ENCODE results near the gene NFE2L2. TPM values are rescaled to one million over a fixed set of nuclear protein-coding genes. Genes with fewer than 3 reads are reported as not detected.

Gene NFE2L2
- total and polyA plus RNA-seq, 9 of the 15 experiments (the other 6 are each of a cell fraction or from before 2014, with no cell fraction given), result 29.3 to 120 (median 59.3) TPM

DNA sequence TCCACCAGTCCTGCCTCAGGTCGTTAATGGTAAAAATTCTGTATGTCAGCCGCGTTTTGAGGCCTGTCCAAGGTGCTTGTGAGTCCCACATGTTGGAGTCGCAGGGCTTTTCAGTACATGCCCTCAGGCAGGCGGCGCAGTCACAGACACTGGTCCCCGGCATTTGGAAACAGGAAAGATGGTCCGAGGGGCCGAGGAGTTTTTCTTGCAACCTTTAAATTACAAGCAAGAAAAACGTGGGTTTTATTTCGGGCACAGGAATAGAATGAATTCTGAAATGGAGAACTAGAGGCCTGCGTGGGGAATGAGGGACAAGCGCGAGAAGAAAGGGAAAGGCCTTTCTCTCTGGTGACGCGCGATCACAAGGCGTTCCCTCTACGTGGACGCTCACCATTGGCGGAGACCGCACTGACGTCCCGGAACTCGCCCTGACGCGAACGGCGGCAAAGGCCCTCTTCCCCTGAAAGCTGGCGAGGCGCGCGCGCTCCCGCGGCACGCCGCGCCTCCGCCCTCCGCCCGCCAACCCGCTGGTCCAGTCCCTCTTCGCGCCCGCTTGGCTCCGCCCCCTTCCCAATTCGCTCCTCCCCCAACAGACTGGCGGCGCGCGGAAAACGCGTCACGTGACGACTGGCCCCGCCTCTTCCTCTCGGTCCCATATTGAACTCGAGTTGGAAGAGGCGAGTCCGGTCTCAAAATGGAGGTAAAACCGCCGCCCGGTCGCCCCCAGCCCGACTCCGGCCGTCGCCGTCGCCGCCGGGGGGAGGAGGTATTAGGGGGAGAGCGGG, 52.2 kb downstream of the NFE2L2 start, which contains the start of gene HNRNPA3 (continued):
- TF ChIP-seq, protein P1, sequence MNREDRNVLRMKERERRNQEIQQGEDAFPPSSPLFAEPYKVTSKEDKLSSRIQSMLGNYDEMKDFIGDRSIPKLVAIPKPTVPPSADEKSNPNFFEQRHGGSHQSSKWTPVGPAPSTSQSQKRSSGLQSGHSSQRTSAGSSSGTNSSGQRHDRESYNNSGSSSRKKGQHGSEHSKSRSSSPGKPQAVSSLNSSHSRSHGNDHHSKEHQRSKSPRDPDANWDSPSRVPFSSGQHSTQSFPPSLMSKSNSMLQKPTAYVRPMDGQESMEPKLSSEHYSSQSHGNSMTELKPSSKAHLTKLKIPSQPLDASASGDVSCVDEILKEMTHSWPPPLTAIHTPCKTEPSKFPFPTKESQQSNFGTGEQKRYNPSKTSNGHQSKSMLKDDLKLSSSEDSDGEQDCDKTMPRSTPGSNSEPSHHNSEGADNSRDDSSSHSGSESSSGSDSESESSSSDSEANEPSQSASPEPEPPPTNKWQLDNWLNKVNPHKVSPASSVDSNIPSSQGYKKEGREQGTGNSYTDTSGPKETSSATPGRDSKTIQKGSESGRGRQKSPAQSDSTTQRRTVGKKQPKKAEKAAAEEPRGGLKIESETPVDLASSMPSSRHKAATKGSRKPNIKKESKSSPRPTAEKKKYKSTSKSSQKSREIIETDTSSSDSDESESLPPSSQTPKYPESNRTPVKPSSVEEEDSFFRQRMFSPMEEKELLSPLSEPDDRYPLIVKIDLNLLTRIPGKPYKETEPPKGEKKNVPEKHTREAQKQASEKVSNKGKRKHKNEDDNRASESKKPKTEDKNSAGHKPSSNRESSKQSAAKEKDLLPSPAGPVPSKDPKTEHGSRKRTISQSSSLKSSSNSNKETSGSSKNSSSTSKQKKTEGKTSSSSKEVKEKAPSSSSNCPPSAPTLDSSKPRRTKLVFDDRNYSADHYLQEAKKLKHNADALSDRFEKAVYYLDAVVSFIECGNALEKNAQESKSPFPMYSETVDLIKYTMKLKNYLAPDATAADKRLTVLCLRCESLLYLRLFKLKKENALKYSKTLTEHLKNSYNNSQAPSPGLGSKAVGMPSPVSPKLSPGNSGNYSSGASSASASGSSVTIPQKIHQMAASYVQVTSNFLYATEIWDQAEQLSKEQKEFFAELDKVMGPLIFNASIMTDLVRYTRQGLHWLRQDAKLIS (CRISPR knock-in tag; IDR thresholded peaks at IDR 0.05), result no peak
- TF ChIP-seq CBX5 (IDR thresholded peaks at IDR 0.05; ENCODE audit: borderline replicate concordance, low read depth) (no peak), TEAD2 (tag; IDR thresholded peaks at IDR 0.05) (peak; percentile 65), ZNF232 (CRISPR knock-in tag; IDR thresholded peaks at IDR 0.05) (no peak), ZZZ3 (IDR thresholded peaks at IDR 0.05) (no peak), ZNF282 (CRISPR knock-in tag; IDR thresholded peaks at IDR 0.05) (no peak), ZNF24 (IDR thresholded peaks at IDR 0.05) (peak; percentile 52; the same call in 1 of the 2 replicates), ESRRB (CRISPR knock-in tag; IDR thresholded peaks at IDR 0.05; ENCODE audit: borderline replicate concordance) (no peak), PHF21A (IDR thresholded peaks at IDR 0.05; ENCODE audit: borderline replicate concordance, low read depth) (peak; percentile 6; the same call in 1 of the 2 replicates), ZNF384 (IDR thresholded peaks at IDR 0.05; ENCODE audit: low read depth, low read length) (no peak), GTF2F1 (IDR thresholded peaks at IDR 0.05; ENCODE audit: low read depth, low read length) (no peak), GATAD2B (IDR thresholded peaks at IDR 0.05; ENCODE audit: borderline replicate concordance) (no peak), ZNF778 (CRISPR knock-in tag; IDR thresholded peaks at IDR 0.05) (no peak), OTX1 (CRISPR knock-in tag; IDR thresholded peaks at IDR 0.05) (peak; percentile 72; the same call in 1 of the 2 replicates), PHB (CRISPR knock-in tag; IDR thresholded peaks at IDR 0.05) (peak; percentile 66; the same call in 1 of the 2 replicates), E2F3 (CRISPR knock-in tag; IDR thresholded peaks at IDR 0.05) (no peak), ZNF398 (CRISPR knock-in tag; IDR thresholded peaks at IDR 0.05) (no peak), STAT5B (CRISPR knock-in tag; IDR thresholded peaks at IDR 0.05) (no peak), ZNF586 (CRISPR knock-in tag; conservative IDR thresholded peaks at IDR 0.05) (no peak), MXI1 (IDR thresholded peaks at IDR 0.05; ENCODE audit: low read depth, low read length) (peak; percentile 75; the same call in 1 of the 2 replicates), MED1 (CRISPR knock-in tag; IDR thresholded peaks at IDR 0.05; ENCODE audit: borderline replicate concordance) (no peak)
- TF ChIP-seq, protein P2, sequence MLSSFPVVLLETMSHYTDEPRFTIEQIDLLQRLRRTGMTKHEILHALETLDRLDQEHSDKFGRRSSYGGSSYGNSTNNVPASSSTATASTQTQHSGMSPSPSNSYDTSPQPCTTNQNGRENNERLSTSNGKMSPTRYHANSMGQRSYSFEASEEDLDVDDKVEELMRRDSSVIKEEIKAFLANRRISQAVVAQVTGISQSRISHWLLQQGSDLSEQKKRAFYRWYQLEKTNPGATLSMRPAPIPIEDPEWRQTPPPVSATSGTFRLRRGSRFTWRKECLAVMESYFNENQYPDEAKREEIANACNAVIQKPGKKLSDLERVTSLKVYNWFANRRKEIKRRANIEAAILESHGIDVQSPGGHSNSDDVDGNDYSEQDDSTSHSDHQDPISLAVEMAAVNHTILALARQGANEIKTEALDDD (IDR thresholded peaks at IDR 0.05), result no peak
- TF ChIP-seq, protein P3, sequence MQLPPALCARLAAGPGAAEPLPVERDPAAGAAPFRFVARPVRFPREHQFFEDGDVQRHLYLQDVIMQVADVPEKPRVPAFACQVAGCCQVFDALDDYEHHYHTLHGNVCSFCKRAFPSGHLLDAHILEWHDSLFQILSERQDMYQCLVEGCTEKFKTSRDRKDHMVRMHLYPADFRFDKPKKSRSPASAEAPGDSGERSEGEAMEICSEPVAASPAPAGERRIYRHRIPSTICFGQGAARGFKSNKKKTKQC (CRISPR knock-in tag; IDR thresholded peaks at IDR 0.05), result no peak

Data from K562 (cell line).